Measurements from ENCODE around the gene GREB1.

DNA sequence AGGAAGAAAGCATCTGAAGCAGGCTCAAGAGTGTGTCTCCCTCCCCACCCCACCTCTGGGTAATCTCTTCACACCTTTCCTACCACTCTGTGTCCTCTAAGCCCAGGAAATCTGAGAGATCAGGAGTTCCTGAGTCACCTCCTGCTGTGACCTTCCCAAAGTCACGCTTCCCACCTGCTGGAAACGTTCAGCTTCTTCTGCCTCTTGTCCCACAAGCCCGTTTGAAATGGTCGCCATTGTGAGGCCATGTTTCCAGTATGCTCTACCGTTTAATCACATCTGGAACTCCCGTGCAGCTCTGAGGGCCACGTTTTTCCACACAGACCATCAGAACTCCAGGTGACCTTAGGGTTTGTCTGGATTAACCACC lies 25.9 kb downstream of the GREB1 start:
- TF ChIP-seq, protein P1, sequence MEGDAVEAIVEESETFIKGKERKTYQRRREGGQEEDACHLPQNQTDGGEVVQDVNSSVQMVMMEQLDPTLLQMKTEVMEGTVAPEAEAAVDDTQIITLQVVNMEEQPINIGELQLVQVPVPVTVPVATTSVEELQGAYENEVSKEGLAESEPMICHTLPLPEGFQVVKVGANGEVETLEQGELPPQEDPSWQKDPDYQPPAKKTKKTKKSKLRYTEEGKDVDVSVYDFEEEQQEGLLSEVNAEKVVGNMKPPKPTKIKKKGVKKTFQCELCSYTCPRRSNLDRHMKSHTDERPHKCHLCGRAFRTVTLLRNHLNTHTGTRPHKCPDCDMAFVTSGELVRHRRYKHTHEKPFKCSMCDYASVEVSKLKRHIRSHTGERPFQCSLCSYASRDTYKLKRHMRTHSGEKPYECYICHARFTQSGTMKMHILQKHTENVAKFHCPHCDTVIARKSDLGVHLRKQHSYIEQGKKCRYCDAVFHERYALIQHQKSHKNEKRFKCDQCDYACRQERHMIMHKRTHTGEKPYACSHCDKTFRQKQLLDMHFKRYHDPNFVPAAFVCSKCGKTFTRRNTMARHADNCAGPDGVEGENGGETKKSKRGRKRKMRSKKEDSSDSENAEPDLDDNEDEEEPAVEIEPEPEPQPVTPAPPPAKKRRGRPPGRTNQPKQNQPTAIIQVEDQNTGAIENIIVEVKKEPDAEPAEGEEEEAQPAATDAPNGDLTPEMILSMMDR (IDR thresholded peaks at IDR 0.05): no peak
- TF ChIP-seq POLR2A (IDR thresholded peaks at IDR 0.05) (no peak), EP300 (IDR thresholded peaks at IDR 0.05) (no peak)

All from tibial nerve (tissue), 4 donors.